ENCODE measurements around the gene BNIP5.

BNIP5 gene

GRCh38 chr6:36280983-36281382 is 55.7 kb downstream of the BNIP5 start:
- H3K9me3 ChIP-seq (ENCODE audit: control insufficient read depth, insufficient read depth, low read depth, low read length): no peaks in the 10 kb centered on the region
- no peaks in the 10 kb centered on the region for H3K36me3 ChIP-seq (ENCODE audit: control insufficient read depth in 2 of 2, insufficient read depth in 1 of 2, low read length in 2 of 2)
- CTCF ChIA-PET: interaction anchor here (0.6 to 2.0 kb wide), 4 partner anchors 8 to 593 kb away, joined by 3 to 16 read pairs (median 4); no protein-coding TSS in a partner anchor
- TF ChIP-seq ZBTB26 (tag by site-specific recombination; optimal IDR thresholded peaks at IDR 0.05) (no peak), ZFHX2 (tag by site-specific recombination; conservative IDR thresholded peaks at IDR 0.05) (peak; percentile 87), EGR2 (tag by site-specific recombination; IDR thresholded peaks at IDR 0.05; ENCODE audit: low read depth) (peak; percentile 71; the same call in 1 of the 2 replicates)
- no peaks in the 10 kb centered on the region for H3K4me1 ChIP-seq (ENCODE audit: control insufficient read depth, insufficient read depth, low read length)
- H3K4me3 ChIP-seq (ENCODE audit: low read depth, low read length): no peak overlapping the region
- POLR2A ChIA-PET: interaction anchor here (0.7 kb wide), 1 partner anchor 8 kb away, joined by 4 read pairs; no protein-coding TSS in a partner anchor
- no peak overlapping the region for H3K27ac ChIP-seq (ENCODE audit: extremely low read depth, low read depth, low read length)

- CTCF ChIA-PET: interaction anchor here (0.9 to 2.0 kb wide), 3 partner anchors 8 to 60 kb away, joined by 3 to 16 read pairs (median 4); no protein-coding TSS in a partner anchor
- no peak for TF ChIP-seq REST (tag by site-specific recombination; IDR thresholded peaks at IDR 0.05)
- no peak for TF ChIP-seq ZNF560 (tag by site-specific recombination; IDR thresholded peaks at IDR 0.05; ENCODE audit: borderline replicate concordance)
- TF ChIP-seq ZNF433 (tag by site-specific recombination; IDR thresholded peaks at IDR 0.05; ENCODE audit: low read depth): no peak
- TF ChIP-seq ZNF354C (tag by site-specific recombination; IDR thresholded peaks at IDR 0.05; ENCODE audit: borderline replicate concordance, low read depth): no peak
- no peak for TF ChIP-seq ZNF2 (tag by site-specific recombination; IDR thresholded peaks at IDR 0.05)
- TF ChIP-seq INSM2 (tag by site-specific recombination; IDR thresholded peaks at IDR 0.05): no peak
- TF ChIP-seq ZNF639 (tag by site-specific recombination; IDR thresholded peaks at IDR 0.05): no peak
- TF ChIP-seq ZNF248 (tag by site-specific recombination; IDR thresholded peaks at IDR 0.05): no peak
- TF ChIP-seq ZNF169 (tag by site-specific recombination; IDR thresholded peaks at IDR 0.05): no peak
- TF ChIP-seq PRDM6 (tag by site-specific recombination; IDR thresholded peaks at IDR 0.05): no peak
- no peak for TF ChIP-seq HOXA7 (CRISPR knock-in tag; IDR thresholded peaks at IDR 0.05; ENCODE audit: borderline replicate concordance)
- no peak for TF ChIP-seq ZNF768 (tag by site-specific recombination; IDR thresholded peaks at IDR 0.05)
- no peak for TF ChIP-seq ZNF521 (tag by site-specific recombination; IDR thresholded peaks at IDR 0.05)
- TF ChIP-seq ZNF423 (tag by site-specific recombination; IDR thresholded peaks at IDR 0.05): no peak
- TF ChIP-seq ZNF174 (tag by site-specific recombination; IDR thresholded peaks at IDR 0.05): no peak
- no peak for TF ChIP-seq ZNF629 (tag by site-specific recombination; IDR thresholded peaks at IDR 0.05)
- POLR2A ChIA-PET: interaction anchor here (0.7 kb wide), 1 partner anchor 8 kb away, joined by 4 read pairs; no protein-coding TSS in a partner anchor
- no peaks in the 10 kb centered on the region for H3K4me1 ChIP-seq (ENCODE audit: control insufficient read depth, insufficient read depth, low read length)
- H3K36me3 ChIP-seq (ENCODE audit: control insufficient read depth in 2 of 2, insufficient read depth in 1 of 2, low read length in 2 of 2): no peaks in the 10 kb centered on the region
- H3K27ac ChIP-seq (ENCODE audit: extremely low read depth, low read depth, low read length): no peak overlapping the region
- no peaks in the 10 kb centered on the region for H3K9me3 ChIP-seq (ENCODE audit: control insufficient read depth, insufficient read depth, low read depth, low read length)
- no peak overlapping the region for H3K4me3 ChIP-seq (ENCODE audit: low read depth, low read length)
Measured at GRCh38 chr6:36280467-36280866, 56.2 kb downstream of the BNIP5 start.
